DMS153 (cell line): ENCODE data around the gene CRLF1.
A peak's percentile ranks its signal among the peaks of the same experiment; 100 is the strongest.

Experiments used
- DNase-seq: peaks from one replicate; lab custom pipeline; 2025; lab: John Stamatoyannopoulos, UW

CRLF1 gene

DNA sequence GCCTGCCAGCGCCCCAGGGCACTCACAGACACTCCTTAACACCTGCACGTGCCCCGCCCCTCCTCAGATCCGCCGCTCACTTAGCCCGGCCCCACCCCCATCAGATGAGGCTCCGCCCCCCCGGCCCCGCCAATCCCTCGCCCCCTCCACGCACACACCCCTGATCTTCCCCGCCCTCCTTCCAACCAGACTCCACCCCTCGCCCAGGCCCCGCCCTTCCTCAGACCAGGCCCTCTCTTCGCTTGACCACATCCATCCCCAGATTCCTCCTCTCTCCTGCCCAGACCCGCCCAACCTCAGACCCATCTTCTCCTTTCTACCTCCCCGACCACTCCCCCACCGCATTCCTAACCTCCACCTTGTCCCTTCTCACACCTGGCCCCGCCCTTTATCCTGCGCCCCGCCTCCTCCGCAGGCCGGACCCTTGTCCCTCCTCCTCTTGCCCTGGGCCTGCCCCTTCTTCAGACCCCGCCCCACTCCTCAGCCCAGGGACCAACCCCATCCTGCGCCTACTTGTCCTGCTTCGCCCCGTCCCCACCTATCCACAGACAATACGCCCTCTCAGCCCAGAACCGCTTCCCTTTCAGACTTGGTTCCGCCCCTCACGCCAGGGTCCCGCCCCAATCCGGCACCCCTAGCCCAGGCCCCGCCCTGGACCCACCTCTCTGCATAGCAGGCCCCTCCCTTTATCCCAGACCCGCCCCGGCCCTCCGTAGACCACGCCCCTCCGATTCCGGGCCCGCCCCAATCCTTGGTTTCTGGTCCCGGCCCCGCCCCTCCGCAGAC is 29.8 kb upstream of the CRLF1 start:
- DNase-seq: peak; percentile 91

DNA sequence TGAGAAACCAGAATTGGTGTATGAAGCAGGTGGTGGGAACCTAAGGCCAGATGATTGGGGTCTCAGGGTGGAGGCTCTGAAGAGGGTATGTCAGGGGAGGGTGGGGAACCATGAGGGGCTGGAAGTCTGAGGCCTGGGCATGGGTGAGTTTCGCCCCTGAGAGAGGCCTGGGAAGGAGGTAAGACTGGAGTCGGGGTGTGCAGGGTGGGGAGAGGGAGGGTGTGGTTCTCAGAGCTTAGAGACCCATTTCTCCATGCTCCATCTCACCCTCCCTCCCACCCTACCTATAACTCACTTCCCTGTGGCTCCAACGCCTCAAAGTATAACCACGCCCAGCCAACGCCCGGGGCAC is 29.2 kb upstream of the CRLF1 start:
- no peak for DNase-seq

DNA sequence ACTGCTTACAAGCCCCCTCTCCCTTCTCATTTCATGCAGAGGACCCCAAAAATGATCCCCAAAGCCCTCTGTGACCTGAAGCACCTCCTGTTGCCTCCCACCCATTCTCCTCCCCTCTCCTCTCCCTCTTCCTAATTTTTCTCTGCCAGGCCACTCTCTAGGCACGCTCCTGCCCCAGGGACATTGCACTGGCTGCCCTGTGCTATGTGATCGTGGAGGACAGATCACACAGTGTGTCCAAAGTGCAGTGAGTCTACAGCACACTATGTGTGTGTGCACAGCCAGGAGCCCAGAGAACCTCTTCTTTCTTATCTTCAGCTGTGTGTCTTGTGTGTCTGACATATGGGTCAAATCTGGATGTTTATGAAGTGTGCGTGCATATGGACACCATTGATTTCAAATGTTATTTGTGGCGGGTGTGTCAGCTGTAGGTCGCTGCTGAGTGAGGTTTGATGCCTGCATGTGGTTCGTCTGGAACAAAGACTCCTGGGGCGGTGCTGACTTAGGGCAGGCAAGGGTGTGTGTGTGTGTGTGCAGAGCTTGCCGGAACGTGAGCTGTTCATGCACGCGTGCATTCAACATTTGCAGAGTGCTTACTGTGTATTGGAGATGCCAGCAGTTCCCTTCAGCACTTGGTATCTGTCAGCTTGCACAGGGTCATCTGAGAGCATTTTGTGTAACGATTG is 28.2 kb upstream of the CRLF1 start:
- no peak for DNase-seq

DNA sequence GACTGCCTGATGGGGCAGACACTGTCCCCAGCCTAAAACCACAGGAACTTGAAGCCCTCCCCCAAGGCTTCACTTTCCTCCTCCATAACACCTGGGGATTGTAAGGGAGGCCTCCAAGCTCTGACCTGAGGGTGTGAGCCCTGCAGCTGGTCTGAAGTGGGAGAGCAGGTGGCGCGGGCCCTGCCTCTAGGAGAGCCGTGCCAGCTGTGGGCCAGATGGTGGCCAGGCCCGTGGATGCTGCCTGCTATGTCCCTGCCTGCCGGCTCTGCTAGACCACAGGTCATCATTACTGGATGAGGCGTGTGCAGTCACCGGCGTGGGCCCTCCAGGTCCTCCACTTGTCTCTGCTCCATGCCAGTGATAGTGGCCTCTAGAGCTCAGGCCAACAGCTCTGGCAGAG is 26.7 kb upstream of the CRLF1 start:
- peak; percentile 3 for DNase-seq

DNA sequence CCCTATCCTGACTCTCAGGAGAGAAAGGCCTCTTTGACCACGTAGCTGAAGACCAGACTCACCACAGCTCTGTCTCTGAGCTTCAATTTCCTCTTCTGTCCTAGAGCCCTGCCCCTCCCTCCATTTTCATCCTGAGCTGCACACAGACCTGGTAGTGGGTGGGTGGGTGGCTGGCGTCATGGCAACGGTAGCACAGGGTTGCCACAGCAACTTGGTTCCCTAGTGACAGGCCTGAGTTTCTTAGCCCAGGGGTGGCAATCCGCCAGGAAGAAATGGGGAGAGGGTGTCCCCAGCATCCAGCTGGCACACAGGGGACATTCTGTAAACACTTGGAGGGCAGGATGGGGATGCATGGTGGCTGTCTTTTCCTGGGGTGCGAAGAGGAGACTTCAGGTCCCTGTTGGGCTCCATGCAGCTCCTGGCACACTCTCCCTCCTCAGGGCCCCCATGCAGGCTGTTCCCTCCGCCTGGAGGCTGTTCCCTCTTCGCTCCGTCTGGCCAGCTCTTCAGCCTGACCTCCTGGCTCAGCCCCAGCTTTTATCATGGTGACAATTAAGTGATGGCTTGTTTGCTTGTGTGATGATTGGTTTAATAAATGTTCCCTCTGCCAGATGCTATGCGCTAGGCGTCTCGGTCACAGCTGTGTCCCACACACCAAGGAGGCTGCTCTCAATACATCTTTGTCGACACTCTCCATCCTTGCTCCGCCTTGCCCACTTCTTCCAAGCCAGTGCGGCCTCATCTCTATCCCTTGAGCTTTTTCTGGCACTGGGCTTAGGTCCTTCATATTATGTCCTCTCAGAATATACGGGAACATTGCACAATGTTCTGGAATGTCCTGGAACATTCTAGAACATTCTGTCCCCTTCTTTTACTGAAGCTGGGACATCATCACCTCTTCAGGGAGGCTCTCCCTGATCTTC is 22.8 kb upstream of the CRLF1 start:
- no peak for DNase-seq

DNA sequence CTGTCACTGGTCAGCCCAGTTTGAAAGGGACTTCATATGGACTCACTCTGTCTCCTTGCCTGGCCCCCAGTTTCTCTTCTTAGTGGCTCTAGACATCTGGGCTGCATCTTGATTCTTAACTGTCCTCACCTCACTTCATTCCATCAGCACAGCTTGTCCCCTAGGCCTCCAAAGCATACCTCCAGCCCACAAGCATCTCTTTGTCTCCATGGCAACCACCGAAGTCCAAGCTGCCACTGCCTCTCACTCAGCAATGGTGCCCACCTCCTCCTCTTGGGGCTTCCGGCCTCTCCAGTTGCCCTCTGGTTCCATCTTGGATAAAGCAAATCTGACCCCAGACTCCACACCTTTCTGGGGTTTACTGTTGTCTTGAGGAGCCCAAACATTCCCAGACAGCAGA is 20.3 kb upstream of the CRLF1 start:
- DNase-seq: no peak

DNA sequence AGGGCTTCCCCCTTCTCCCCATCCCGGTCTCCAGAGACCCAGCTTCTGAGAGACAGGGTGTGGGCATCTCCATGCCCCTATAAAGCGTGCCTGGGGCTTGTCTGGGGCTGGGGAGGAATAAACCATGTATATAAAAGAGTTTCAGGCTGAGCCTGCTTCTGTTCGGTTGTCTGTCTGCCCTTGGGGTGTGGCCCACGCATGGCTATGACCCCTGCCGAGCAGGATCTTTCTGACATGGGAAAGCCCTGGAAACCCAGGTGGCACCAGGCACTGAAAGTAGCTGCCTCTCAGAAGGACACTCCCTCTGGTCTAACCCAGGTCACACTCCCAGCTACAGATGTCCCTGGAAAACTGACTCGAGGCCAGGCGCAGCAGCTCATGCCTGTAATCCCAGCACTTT is 14.3 kb upstream of the CRLF1 start:
- no peak for DNase-seq

DNA sequence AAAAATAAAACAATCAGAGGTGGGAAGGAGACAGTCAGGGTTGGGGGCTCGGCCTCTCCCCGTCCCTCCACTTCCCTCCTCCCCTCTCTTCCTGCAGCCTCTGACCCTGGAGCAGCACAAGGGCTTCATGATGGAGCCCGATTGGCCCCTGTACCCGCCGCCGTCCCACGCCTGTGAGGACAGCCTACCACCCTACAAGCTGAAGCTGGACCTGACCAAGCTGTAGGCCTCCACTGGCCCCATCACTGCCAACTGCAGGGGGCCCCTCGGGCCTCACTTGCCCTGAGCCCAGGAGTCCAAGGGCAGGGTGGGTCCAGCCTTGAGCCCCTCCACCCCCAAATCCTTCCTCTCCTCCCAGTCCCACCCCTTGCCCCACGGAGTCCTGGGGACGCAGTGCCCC is 13.7 kb upstream of the CRLF1 start:
- no peak for DNase-seq

DNA sequence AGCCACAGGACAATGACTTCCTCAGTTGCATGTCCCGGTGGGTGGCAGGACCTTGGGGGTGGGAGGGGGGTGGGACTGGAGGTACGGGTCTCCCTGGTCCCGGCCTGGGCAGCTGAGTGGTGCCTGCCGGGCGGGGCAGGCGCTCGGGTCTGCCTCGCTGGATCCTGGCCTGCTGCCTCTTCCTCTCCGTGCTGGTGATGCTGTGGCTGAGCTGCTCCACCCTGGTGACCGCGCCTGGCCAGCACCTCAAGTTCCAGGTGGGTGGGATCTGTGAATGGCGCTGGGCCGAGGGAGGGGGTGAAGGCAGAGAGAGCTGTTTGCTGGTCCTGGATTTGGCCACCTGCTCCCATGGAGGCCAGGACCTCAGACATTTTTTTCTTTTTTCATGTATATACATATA is 11.6 kb upstream of the CRLF1 start:
- DNase-seq: no peak

DNA sequence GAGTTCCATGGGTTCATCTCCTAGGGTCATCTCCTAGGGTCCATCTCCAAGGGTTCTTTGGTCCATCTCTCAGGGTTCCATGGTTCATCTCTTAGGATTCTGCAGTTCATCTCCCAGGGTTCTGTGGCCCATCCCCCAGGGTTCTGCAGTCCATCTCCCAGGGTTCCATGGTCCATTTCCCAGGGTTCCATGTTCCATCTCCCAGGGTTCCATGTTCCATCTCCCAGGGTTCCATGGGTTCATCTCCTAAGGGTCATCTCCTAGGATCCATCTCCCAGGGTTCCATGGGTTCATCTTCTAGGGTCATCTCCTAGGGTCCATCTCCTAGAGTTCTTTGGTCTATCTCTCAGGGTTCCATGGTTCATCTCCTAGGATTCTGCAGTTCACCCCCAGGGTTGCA is 11.0 kb upstream of the CRLF1 start:
- no peak for DNase-seq

DNA sequence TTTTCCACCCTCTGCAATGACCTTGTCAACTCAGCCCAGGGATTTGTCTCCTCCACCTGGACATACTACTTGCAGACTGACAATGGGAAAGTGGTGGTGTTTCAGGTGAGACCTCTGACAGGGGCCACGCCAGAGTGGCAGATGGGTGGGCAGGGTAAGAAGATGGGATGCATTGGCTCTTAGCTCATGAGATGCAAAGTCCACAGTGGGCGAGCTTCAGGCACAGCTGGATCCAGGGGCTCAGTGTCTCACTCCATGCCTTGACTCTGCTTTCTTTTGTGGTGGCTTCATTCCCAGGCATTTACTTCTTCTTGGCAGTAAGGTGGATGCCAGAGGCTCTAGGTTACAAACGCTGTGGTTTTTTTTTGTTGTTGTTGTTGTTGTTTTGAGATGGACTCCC is 9.4 kb upstream of the CRLF1 start:
- no peak for DNase-seq

DNA sequence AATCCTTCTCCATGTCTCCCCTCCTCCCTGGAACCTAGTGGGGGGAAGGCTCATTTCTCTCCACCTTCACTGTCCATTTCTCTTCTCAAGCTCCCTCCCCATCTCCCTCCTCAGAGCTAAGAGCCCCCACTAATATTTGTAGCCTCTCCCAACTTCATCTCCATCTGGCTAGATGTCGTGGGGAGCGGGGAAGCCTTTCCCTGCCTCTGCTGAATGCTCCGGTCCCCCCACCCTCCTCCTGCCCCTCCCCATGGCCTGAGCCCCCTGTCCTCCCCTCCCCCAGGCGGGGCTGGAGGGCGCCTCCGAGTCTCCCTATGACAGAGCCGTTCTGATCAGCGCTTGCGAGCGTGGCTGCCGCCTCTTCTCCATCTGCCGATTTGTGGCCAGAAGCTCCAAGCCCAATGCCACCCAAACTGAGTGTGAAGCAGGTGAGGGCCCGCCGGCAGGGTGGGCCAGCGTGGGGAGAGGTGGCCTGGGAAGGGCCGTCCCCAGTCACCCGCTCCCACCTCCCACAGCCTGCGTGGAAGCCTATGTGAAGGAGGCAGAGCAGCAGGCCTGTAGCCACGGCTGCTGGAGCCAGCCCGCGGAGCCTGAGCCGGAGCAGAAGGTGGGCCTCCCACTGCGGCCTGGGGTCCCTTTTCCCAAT is 7.1 kb upstream of the CRLF1 start:
- no peak for DNase-seq

DNA sequence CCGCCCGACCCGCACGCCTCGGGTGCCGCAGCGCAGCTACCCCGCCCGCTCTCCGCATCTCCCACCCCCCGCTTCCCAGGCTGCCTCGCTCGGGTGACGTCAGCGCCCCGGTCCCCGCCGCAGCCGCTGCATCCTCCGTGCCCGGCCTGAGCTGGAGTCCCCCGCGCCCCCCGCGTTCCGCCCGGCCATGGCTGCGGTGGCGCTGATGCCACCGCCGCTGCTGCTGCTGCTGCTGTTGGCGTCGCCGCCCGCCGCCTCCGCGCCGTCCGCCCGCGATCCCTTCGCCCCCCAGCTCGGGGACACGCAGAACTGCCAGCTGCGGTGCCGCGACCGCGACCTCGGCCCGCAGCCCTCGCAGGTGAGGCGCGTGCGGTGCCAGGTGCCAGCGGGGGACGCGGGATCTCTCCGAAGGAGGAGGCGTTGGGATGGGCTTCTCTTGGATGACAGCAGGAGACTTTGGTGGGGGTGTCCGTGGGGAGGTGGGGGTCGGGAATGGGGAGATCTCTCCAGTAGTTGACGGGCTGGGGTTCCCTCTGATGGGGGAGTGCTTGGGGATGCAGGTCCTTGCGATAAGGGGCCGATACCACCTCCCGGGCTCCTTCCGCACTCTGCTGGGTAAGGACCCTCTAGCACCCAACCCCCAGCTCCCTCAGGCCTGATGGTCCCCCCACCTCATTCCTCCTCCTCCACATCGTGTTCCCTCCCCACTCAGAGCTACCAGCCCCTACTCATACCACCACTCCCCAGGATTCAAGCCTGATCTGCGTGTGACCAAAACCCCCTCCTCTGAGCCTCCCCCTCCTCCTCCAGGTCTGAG is 6.4 kb upstream of the CRLF1 start, which contains the start of gene TMEM59L:
TMEM59L (plus strand) TSS at position 99 of the 817 bp plus-strand sequence; CDS start at position 188, 89 bp downstream.
- no peak for DNase-seq

DNA sequence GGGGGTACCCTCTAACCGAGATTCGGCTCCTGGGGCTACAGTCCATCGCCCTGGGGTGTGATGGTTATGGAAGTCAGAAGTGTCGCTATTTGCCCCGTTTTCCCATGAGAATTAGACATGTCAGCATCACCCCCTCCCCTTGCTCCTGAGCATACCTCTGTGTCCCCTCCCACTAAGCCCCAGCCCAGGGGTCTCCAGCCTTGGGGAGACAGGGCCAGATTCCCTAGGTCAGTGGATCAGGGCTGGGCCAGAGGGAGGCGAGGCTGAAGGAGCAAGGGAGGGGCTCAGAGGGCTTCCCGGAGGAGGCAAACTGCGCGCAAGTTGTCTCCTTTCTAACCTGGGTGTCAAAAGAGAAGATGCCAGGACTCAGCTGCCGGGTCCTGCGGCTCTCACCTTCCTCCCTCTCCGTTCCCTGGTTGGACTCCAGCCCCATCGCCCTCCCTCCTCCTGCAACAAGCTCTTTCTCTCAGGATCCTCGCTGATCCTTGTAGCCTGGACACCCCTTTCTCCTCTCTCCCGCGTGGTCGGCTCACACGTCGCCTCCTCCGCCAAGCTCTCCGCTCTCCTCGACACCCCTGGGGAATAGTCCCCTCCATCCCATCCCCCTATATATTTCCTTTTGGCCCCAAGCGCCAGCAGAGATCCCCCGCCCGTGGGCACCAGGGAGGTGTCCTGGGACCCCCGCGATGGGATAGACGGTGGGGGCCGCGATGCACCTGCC is 5.6 kb upstream of the CRLF1 start:
- no peak for DNase-seq

DNA sequence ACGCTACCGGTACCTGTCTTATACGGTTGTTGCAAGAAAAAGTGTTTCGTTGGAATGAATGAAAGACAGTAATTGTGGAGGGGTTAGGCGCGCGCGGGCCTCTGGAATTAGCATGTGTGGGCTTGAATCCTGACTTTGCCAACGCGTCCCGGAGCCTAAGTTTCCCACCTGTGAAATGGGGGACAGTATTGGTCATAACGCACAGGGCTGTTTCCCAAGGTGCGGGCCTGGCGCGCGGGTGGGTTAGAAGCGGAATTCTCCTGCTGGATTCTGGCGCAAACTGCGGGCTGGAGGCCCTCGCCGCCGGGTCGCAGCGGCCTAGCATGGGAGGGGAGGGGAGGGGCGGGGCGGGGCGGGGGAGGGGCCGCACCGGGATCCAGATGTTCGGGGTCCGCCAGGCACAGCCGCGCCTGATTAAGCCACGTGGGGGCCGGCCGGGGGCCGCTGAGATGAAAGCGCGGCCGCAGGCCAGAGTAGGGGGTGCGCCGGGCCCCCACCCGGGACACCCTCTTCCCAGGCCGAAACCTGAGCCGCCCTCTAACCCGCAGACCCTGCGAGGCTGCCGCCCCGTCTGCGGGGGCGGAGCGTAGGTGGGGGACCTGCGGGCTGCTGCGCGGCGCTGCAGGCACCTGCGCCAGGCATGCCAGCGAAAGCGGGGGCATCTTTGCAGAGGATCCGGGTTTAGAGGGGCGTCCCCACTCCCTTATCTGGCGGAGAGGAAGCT is 4.9 kb upstream of the CRLF1 start:
- no peak for DNase-seq

DNA sequence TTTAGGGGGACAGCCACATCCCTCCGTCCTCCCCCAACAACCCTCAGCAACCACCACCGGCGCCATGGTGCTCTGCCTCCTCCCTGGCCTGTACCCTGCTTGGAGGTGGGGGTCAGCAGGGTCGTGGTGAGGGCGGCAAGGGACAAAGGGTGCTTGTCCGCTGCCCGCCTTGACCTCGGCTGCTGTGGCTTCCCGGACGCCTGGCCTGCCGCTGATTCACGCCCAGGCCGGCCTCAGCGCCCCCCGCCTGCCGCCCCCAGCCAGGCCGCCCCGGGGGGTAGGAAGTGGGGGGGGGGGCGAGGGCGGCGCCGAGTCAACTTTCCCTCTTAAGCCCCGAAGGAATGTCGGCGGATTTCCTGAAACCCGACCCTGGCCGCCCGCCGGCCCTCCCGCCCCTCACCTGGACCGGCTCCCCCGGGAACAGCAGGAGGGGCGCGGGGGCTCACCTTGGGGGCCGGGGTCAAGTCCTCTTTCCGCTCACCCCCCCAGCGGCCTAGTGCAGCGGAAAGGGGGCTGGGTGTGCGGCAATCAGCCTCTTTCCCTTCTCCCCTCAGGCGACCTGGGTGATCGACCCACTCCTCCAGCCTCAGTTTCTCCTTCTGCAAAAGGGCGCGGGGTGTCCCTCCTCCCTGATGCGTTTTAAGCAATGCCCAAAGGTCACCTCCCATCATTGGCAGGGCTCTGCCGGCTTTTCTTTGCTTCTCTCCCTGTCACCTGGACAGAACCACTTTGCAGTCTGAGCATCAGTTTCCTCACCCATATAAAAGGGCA is 4.1 kb upstream of the CRLF1 start:
- no peak for DNase-seq

DNA sequence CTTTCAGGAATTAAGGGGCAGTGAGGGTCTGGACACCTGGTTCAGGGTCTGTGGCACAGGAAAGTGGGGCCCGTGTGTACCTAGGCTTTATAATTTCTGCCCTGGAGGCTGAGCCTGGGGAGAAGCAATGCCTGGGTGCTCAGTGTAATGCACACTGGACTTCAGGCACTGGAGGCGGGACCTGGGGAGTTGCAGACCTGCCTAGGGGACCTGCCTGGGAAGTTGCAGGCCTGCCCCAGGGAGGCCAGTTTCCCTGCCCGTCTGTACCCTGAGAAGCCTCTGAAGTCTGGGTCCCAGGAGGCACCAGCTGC is 3.6 kb upstream of the CRLF1 start:
- no peak for DNase-seq

DNA sequence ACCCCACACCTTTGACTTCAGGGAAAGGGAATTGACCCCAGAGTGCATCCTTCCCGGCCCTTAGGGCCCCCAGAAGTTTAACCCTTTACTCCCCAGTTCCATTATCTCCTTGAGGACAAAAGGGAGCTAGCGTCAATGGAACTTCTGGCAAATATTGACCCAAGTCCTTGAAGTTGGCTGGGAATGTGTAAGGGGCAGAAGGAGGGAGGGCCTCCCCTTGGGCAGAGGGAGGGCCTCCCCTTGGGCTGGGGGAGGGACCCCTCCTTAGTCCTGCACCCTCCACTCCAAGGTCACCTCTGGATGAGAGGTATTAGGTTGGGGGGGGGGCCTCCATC is 3.1 kb upstream of the CRLF1 start:
- DNase-seq: no peak
